GM21737 (cell line): ENCODE results near the gene EIF5.
"Not testable (repeated sequence)": the region's sequence is repeated elsewhere in the genome, so short reads cannot be mapped to it uniquely, and the experiment has no call there.

Experiments
- ATAC-seq: cut with Tn5 transposase; IDR thresholded peaks from one replicate; pipeline ENCODE4 v1.9.1; 2021; ENCODE audit warnings: mild to moderate bottlenecking, moderate library complexity; ENCODE audit not compliant: unreplicated experiment

The EIF5 gene

GRCh38 chr14:103334644-103335622 lies 896 bp downstream of the EIF5 start:
- ATAC-seq = peak; percentile 19

DNA sequence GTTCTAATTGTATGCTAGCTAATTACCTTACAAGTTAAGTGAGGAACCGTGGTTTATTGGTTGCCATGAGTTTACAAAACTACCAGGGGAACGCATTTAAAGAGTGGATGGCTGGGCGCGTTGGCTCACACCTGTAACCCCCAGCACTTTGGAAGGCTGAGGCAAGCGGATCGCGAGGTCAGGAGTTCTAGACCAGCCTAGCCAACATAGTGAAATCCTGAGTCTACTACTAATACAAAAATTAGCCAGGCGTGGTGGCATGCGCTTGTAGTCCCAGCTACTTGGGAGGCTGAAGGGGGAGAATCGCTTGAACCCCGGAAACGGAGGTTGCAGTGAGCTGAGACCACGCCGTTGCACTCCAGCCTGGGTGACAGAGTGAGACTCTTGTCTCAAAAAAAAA lies 2.2 kb downstream of the EIF5 start:
- ATAC-seq = no peak

- no peak for ATAC-seq
Observed at GRCh38 chr14:103337794-103338193, 3.8 kb downstream of the EIF5 start.

GRCh38 chr14:103339561-103339960 lies 5.5 kb downstream of the EIF5 start:
- no peak for ATAC-seq

DNA sequence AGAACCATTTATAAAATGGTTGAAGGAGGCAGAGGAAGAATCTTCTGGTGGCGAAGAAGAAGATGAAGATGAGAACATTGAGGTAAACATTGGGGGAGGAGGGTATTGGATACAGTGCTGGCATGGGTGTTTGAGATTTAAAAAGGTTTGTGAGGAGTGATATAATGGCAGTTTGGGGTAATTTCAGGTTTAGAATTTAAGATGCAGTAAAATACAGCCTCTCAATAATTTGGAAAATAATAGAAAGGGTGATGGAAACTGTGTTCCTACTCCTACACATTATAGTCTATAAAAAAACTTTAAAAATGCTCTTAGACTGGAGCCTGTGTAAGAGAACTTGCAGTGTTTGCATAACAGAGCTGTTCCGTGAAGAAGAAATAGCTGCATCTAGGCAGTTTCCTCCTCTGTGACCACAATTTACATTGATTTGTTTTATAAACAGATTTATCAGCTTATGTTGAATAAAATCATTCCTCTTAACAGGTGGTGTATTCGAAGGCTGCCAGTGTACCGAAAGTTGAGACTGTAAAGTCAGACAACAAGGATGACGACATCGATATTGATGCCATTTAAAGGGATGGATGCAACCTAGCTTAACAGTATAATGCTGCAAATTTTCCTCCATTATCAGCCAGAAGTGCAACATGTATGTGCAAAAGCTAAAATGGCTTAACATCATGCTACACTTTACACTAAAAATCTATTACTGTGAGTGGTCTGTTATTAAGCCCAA lies 6.6 kb downstream of the EIF5 start:
- no peak for ATAC-seq

- no peak for ATAC-seq
Observed at GRCh38 chr14:103341250-103342129, 7.5 kb downstream of the EIF5 start.

GRCh38 chr14:103343164-103343879 lies 9.3 kb downstream of the EIF5 start:
- no peak for ATAC-seq

GRCh38 chr14:103343905-103344797 lies 10.1 kb downstream of the EIF5 start:
- no peak for ATAC-seq

DNA sequence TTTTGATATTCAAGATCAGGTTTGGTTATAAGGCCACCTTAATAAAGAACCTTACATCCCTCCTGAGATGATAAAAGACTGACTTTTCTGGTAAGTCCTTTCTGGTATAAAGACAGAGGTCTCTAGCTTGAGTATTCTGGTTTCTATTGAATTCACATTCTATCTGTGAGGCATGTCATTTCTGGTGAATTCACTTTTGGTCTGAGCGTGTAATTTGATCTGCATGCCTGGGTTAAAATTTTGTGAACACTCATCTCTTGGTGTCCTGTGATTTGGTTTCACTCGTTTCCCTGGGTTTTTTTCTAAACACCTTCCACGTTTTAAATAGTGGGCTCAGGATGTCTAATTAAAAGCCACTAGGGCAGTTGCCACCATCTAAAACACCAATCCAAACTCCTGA lies 12.2 kb downstream of the EIF5 start:
- ATAC-seq = no peak

DNA sequence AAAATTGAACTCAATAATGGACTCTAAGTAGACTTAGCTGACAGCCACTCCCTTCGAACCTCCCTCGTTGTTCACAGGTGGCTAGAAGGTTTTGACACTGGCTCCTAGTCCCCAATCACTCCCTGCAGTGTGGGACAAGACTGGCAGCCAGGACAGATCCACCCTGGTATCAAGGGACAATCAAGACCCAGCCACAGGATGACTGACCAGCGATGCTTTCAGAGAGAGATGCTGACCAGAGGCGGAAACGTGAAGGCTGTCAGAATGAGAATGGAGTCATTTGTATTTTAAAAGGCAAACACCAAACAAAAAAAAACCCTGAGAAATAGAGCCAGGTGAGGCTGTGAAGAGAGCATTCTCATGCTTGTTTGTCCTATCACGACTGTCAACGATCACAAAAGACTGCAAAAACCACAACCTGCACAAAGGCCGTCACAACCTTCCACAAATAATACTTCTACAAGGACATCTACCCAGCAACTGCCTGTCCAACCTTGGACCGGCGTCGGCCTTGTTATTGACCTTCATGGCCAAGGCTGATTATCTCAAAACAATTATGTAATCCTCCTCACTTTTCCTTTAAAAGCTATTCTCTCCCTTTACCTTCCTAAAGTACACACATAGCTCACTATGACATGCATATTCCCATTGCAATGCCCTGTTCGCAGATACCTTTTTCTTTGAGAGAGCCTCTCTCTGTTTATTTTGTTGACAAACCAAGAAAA lies 13.2 kb downstream of the EIF5 start:
- no peak for ATAC-seq

- no peak for ATAC-seq
Observed at GRCh38 chr14:103348154-103348553, 14.1 kb downstream of the EIF5 start.

- ATAC-seq = no peak
Observed at GRCh38 chr14:103349982-103350381, 15.9 kb downstream of the EIF5 start.

DNA sequence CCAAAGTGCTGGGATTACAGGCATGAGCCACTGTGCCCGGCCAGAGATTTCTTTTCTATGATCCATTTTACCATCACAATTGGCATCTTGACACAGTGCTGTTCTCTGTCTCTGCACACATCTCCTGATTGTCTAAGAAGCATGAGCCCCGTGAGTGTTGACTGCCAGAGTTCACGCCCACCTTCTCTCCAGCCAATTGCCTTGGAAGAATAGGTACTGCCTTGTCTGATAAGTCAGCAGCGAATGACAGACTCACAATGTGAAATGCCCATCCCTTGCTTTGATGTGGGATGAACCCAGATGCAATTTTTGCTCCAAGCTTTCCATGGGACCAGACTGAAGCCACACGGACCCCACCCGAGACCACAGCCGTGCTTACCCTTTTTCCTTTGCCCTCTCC lies 19.3 kb downstream of the EIF5 start:
- no peak for ATAC-seq

DNA sequence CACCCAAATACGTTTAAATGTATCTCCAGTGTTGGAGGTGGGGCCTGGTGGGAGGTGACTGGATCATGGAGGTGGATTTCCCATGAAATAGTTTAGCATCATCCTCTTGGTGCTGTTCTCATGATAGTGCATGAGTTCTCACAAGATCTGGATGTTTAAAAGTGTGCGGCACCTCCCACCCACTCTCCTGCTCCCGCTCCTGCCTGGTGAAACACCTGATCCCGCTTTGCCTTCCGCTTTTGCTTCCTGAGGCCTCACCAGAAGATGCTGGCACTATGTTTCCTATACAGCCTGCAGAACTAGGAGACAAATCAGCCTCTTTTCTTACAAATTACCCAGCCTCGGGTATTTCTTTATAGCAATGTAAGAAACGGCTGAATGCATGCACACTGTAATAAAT lies 20.1 kb downstream of the EIF5 start:
- no peak for ATAC-seq

- no peak for ATAC-seq
Observed at GRCh38 chr14:103356024-103356682, 22.1 kb downstream of the EIF5 start.

DNA sequence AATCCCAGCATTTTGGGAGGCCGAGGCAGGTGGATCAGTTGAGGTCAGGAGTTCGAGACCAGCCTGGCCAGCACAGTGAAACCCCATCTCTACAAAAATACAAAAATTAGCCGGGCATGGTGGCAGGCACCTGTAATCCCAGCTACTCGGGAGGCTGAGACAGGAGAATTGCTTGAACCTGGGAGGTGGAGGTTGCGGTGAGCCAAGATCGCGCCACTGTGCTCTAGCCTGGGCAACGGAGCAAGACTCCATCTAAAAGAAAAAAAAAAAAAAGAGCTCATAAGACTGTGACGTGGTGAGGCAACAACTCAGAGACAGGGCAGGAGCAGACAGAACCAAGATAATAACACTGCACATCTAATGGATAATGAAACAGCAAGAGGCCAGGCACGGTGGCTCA lies 23.5 kb downstream of the EIF5 start:
- ATAC-seq = not testable (repeated sequence)

GRCh38 chr14:103360548-103360947 lies 26.5 kb downstream of the EIF5 start:
- no peak for ATAC-seq

DNA sequence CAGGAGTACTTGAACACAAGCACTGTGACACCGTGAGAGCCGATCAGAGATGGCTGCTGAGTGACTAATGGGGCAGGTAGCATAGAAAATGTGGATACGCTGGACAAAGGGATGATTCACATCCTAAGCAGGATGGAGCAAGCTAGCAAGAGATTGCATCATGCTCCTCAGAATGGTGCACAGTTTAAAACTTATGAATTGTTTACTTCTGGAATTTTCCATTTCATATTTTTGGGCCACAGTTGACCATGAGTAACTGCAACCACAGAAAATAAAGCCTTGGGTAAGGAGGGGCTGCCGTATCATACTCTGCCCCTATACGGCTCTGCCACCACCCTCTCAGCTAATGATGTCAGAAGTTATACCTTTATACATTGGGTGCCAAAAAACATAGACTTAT lies 27.8 kb downstream of the EIF5 start:
- no peak for ATAC-seq
